Mononuclear cell (primary cell): ENCODE measurements around the gene SCUBE1. TPM values are rescaled to one million over a fixed set of nuclear protein-coding genes. Genes with fewer than 3 reads are reported as not detected.
"Not testable (repeated sequence)": the region's sequence is repeated elsewhere in the genome, so short reads cannot be mapped to it uniquely, and the experiment has no call there.

ENCODE experiments used
- H3K27me3 ChIP-seq: 2 replicates; pipeline ENCODE4 v1.6.0; 2011; ENCODE audit warnings: low read length, control low read depth; ENCODE audit not compliant: insufficient read depth
- H3K4me1 ChIP-seq: 2 replicates; pipeline ENCODE4 v1.5.1; 2011; ENCODE audit warnings: mild to moderate bottlenecking, low read length, control low read depth; ENCODE audit not compliant: insufficient read depth
- H3K4me3 ChIP-seq: 2 replicates; pipeline ENCODE4 v1.5.1; 2011; ENCODE audit warnings: mild to moderate bottlenecking, low read length, moderate library complexity
- H3K9me3 ChIP-seq: 2 replicates; pipeline ENCODE4 v1.5.1; 2011; ENCODE audit warnings: low read depth, mild to moderate bottlenecking, control low read depth, low read length
- total RNA-seq: library from RNA; depleted of rRNA; stranded (reverse); fragments of >200 nt; gene quantifications from one replicate; pipeline ENCODE4 v1.2.3, GENCODE V29; 2012

SCUBE1 gene
- total RNA-seq, 1 donor, result 0.94 TPM

DNA sequence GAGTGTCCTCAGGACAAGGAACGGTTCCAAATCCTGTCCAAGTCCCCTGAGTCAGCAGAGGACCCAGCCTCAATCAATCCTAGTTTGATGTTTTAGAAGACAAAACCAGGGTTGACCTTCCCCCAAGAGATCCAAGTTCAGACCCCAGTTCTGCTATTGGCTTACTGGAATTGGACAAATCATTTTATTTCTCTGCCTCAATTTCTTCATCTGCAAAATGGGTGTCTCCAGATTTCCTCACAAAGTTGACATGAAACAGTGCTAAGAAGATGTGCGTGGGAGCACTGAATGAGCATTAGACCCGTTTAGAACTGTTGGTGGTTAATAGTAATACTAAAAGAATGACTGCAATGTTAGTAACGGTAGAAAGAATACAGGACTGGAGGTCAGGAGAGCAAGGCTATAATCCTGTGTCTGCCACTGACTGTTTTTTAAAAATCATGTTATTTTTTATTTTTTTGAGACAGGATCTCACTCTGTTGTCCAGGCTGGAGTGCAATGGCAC, 32.8 kb upstream of the SCUBE1 start:
- Histone ChIP-seq H3K4me1 (peaks cover 14% of the 10 kb centered on the region), H3K9me3 (no peaks in the 10 kb centered on the region), H3K4me3 (no peak overlapping the region), H3K27me3 (peaks cover 18% of the 10 kb centered on the region)

GRCh38 chr22:43370036-43370435, 26.9 kb upstream of the SCUBE1 start:
- Histone ChIP-seq H3K27me3 (peaks cover 12% of the 10 kb centered on the region), H3K4me1 (no peaks in the 10 kb centered on the region), H3K9me3 (no peaks in the 10 kb centered on the region), H3K4me3 (no peak overlapping the region)

- no peak overlapping the region for H3K4me3 ChIP-seq
- no peaks in the 10 kb centered on the region for H3K9me3 ChIP-seq
- peaks cover 3% of the 10 kb centered on the region for H3K27me3 ChIP-seq
- no peaks in the 10 kb centered on the region for H3K4me1 ChIP-seq
Measured at GRCh38 chr22:43365715-43366440, 22.7 kb upstream of the SCUBE1 start.

- Histone ChIP-seq H3K4me3 (no peak overlapping the region), H3K27me3 (peaks cover 3% of the 10 kb centered on the region), H3K4me1 (no peaks in the 10 kb centered on the region), H3K9me3 (no peaks in the 10 kb centered on the region)
Measured at GRCh38 chr22:43364169-43364435, 20.9 kb upstream of the SCUBE1 start.

GRCh38 chr22:43363315-43364168, 20.4 kb upstream of the SCUBE1 start:
- H3K4me1 ChIP-seq, result no peaks in the 10 kb centered on the region
- no peaks in the 10 kb centered on the region for H3K9me3 ChIP-seq
- peaks cover 3% of the 10 kb centered on the region for H3K27me3 ChIP-seq
- H3K4me3 ChIP-seq, result no peak overlapping the region

- H3K9me3 ChIP-seq, result no peaks in the 10 kb centered on the region
- no peaks in the 10 kb centered on the region for H3K27me3 ChIP-seq
- no peak overlapping the region for H3K4me3 ChIP-seq
- no peaks in the 10 kb centered on the region for H3K4me1 ChIP-seq
Measured at GRCh38 chr22:43360576-43360975, 17.4 kb upstream of the SCUBE1 start.

DNA sequence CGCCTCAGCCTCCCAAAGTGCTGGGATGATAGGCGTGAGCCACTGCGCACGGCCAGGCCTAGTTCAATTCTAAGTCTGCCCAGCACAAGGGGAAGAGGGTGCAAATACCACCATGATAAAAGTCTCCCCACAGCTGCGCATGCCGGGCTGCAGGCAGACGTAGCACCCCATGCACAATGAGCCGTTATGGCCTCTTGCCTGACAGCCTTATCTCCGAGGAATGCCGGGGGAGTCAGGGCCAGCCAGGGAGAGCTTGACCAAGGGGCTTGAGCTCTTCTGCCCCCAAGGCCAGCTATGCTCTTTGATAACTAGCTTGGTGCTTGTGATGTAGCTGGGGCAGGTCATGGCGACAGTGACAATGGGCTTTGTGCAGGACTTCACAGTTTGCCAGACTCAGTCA, 13.7 kb upstream of the SCUBE1 start:
- Histone ChIP-seq H3K4me3 (no peak overlapping the region), H3K9me3 (no peaks in the 10 kb centered on the region), H3K4me1 (no peaks in the 10 kb centered on the region), H3K27me3 (no peaks in the 10 kb centered on the region)

- not testable (repeated sequence) for H3K9me3 ChIP-seq, H3K4me1 ChIP-seq, H3K27me3 ChIP-seq, H3K4me3 ChIP-seq
Measured at GRCh38 chr22:43355688-43356087, 12.5 kb upstream of the SCUBE1 start.

GRCh38 chr22:43351966-43352345, 8.8 kb upstream of the SCUBE1 start:
- Histone ChIP-seq H3K4me3 (no peak overlapping the region), H3K4me1 (peaks cover 12% of the 10 kb centered on the region), H3K9me3 (no peaks in the 10 kb centered on the region), H3K27me3 (no peaks in the 10 kb centered on the region)

- Histone ChIP-seq H3K9me3 (no peaks in the 10 kb centered on the region), H3K27me3 (peaks cover 3% of the 10 kb centered on the region), H3K4me3 (no peak overlapping the region), H3K4me1 (peaks cover 33% of the 10 kb centered on the region)
Measured at GRCh38 chr22:43349636-43350035, 6.5 kb upstream of the SCUBE1 start.

DNA sequence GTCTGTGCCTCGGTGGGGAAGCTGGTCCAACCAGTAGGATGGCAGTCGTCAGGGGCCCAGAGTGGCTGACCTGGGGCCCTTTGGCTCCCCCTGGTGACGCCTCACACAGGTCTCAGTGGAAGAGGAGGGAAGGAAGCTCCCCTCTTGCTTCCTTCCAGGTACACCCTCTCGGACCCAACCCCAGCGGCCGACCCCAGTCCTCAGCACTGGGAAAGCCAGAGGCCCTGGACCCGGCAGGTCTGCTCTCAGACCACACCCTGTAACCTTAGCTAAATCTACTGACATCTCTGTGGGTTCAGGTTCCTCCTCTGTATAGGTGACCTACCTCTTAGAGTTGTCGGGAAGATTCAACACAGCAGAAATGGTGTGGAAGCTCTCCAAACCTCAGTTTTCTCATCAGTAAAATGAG, 3.4 kb upstream of the SCUBE1 start:
- H3K9me3 ChIP-seq, result no peaks in the 10 kb centered on the region
- peaks cover 18% of the 10 kb centered on the region for H3K27me3 ChIP-seq
- peaks cover 41% of the 10 kb centered on the region for H3K4me1 ChIP-seq
- no peak overlapping the region for H3K4me3 ChIP-seq

DNA sequence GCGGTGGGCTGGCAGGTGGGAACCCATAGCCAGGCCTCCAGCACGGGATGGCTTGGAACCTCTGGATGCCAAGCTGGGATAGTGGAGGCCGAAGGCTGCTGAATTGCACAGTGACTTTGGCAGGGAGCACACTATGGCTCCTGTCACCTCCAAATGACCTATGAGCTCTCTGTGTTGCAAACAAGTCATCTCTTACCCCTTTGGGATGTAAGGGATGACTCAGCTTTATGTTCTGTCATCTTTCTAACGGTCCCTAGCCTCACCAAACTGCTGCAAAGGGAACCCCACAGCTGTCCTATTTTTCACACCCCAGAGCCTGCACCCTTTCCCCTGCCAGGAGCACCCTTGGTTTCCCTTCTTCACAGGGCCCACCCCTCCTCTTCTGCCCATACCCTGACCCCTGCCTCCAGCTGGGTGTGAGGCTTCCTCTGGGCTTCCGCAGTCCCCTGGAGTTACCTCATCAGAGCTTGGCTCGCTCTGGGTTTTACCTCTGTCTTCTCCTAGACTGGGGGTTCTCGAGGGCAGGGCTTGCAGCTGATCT, 2.7 kb upstream of the SCUBE1 start:
- H3K27me3 ChIP-seq, result peaks cover 25% of the 10 kb centered on the region
- H3K4me1 ChIP-seq, result peaks cover 41% of the 10 kb centered on the region
- H3K9me3 ChIP-seq, result no peaks in the 10 kb centered on the region
- no peak overlapping the region for H3K4me3 ChIP-seq

GRCh38 chr22:43345356-43345755, 2.2 kb upstream of the SCUBE1 start:
- peaks cover 41% of the 10 kb centered on the region for H3K4me1 ChIP-seq
- no peak overlapping the region for H3K4me3 ChIP-seq
- H3K27me3 ChIP-seq, result peaks cover 30% of the 10 kb centered on the region
- no peaks in the 10 kb centered on the region for H3K9me3 ChIP-seq

DNA sequence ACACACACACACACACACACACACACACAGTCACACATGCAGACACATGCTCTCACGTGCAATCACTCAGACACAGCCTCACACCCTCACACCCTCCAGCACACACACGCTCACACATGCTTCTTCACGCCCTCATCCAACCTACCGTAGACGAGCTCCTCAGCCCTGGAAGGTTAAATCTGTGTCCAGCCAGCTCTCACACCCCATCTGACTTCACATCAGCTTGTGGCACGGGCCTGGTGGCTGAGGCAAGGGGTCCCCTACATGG, 1.3 kb upstream of the SCUBE1 start:
- H3K4me1 ChIP-seq, result peaks cover 41% of the 10 kb centered on the region
- no peaks in the 10 kb centered on the region for H3K9me3 ChIP-seq
- peaks cover 30% of the 10 kb centered on the region for H3K27me3 ChIP-seq
- H3K4me3 ChIP-seq, result no peak overlapping the region

- no peak overlapping the region for H3K4me3 ChIP-seq
- no peaks in the 10 kb centered on the region for H3K9me3 ChIP-seq
- H3K27me3 ChIP-seq, result peaks cover 30% of the 10 kb centered on the region
- peaks cover 41% of the 10 kb centered on the region for H3K4me1 ChIP-seq
Measured at GRCh38 chr22:43343670-43344519, 723 bp upstream of the SCUBE1 start.
